BE2C (cell line): Measurements from ENCODE around the gene RAD18.

Source experiments
- DNase-seq: peaks from one replicate; pipeline ENCODE4 v3.0.0-alpha.2; 2020
- H3K27me3 ChIP-seq: fragments of 250-450 bp; sonication (Bioruptor Pico); 2 replicates; pipeline ENCODE4 v1.5.1; 2020; ENCODE audit warnings: mild to moderate bottlenecking
- H3K36me3 ChIP-seq: fragments of 250-450 bp; sonication (Bioruptor Pico); 2 replicates; pipeline ENCODE4 v1.5.1; 2020; ENCODE audit warnings: mild to moderate bottlenecking
- H3K4me1 ChIP-seq: fragments of 250-450 bp; sonication (Bioruptor Pico); 2 replicates; pipeline ENCODE4 v1.5.1; 2020
- H3K4me3 ChIP-seq: 2 replicates; pipeline ENCODE4 v1.5.1; 2011; ENCODE audit warnings: low read depth, low read length
- H3K9me3 ChIP-seq: fragments of 250-450 bp; sonication (Bioruptor Pico); 2 replicates; pipeline ENCODE4 v1.5.1; 2020
- TF ChIP-seq, protein P1 (sequence below): IDR thresholded peaks from 2 replicates; pipeline ENCODE4 v1.5.1; 2012; ENCODE audit warnings: mild to moderate bottlenecking, low read depth, low read length

Gene RAD18

DNA sequence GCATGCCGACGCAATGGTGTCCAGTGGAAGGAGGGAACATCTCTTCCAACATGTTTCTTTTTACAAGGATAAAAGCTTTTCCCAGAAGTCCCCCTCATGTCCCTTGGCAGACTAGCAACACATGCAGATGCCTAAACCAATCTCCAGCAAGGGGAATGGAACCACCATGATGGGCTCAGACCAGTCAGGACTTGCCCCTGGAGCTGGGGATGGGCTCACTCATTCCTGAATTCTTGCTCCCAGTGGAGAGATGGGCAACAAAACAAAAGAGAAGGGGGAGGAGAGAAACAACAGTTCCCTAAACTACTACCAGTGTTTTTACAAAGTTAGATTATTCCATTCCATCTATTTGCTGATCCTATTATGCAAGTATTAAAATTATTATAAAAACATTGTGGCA lies 117.1 kb downstream of the RAD18 start:
- H3K27me3 ChIP-seq: no peaks in the 10 kb centered on the region
- H3K4me3 ChIP-seq: no peak overlapping the region
- DNase-seq: no peak
- H3K36me3 ChIP-seq: no peaks in the 10 kb centered on the region
- TF ChIP-seq, protein P1, sequence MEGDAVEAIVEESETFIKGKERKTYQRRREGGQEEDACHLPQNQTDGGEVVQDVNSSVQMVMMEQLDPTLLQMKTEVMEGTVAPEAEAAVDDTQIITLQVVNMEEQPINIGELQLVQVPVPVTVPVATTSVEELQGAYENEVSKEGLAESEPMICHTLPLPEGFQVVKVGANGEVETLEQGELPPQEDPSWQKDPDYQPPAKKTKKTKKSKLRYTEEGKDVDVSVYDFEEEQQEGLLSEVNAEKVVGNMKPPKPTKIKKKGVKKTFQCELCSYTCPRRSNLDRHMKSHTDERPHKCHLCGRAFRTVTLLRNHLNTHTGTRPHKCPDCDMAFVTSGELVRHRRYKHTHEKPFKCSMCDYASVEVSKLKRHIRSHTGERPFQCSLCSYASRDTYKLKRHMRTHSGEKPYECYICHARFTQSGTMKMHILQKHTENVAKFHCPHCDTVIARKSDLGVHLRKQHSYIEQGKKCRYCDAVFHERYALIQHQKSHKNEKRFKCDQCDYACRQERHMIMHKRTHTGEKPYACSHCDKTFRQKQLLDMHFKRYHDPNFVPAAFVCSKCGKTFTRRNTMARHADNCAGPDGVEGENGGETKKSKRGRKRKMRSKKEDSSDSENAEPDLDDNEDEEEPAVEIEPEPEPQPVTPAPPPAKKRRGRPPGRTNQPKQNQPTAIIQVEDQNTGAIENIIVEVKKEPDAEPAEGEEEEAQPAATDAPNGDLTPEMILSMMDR: no peak
- no peaks in the 10 kb centered on the region for H3K9me3 ChIP-seq
- no peaks in the 10 kb centered on the region for H3K4me1 ChIP-seq

DNA sequence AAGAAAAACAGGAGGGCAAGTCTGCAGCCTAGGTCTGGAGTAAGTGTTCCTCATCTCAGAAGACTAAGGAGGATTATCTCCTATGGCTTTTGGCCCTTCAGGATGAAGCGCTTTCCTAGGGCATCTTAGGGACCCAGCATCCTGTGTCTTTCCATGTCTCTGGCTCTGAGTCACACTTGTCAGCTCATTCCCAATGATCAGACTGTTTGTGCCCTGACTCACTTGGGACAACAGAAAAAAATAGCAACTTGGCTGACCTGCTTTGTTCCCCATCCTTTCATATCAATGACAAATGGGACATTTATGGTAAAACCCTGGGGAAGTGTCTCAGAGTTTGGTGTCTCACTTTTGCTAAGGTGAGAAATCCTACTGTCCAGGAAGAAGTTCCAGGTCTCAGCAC lies 117.6 kb downstream of the RAD18 start:
- H3K36me3 ChIP-seq: no peaks in the 10 kb centered on the region
- H3K27me3 ChIP-seq: no peaks in the 10 kb centered on the region
- TF ChIP-seq, protein P1: no peak
- no peak overlapping the region for H3K4me3 ChIP-seq
- no peak for DNase-seq
- no peaks in the 10 kb centered on the region for H3K9me3 ChIP-seq
- H3K4me1 ChIP-seq: no peaks in the 10 kb centered on the region

DNA sequence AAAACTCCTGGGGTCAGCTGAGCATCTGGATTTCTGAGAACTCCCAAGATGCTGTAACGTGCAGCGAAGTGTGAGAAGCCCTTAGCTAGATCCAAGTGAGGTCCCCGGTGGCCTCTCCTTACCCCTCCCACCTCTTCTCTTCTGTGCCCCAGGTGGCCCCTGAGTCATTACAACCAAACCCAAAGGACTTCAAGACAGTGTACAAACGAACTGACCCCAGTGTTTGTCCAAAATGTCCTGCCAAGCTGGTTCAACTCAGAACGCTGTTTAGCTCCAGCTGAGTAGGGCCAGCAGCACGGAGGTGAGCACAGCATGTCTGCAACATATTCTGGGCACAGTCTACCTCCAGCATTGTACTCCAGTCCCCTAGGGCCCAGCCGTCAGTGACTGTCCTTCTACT lies 119.9 kb downstream of the RAD18 start:
- no peaks in the 10 kb centered on the region for H3K36me3 ChIP-seq
- no peaks in the 10 kb centered on the region for H3K4me1 ChIP-seq
- TF ChIP-seq, protein P1: no peak
- no peaks in the 10 kb centered on the region for H3K9me3 ChIP-seq
- H3K4me3 ChIP-seq: no peak overlapping the region
- H3K27me3 ChIP-seq: no peaks in the 10 kb centered on the region
- no peak for DNase-seq

DNA sequence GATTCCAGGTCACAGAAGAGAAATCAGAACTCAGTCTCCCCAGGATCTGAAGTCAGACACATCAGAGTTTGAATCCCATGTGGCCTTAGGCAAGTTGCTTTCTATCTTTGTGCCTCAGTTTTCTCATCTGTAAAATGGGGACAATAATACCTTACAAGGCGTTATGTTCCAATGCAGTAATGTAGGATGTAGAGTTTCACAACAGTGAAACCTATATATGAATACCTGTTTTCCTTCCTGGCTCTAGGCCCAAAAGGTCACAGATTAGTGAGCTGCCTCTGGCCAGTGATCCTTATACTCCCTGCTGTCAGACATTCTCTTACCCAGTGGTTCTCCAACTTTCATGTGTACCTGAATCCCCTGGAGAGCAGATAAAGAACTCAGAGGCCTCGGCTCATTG lies 121.0 kb downstream of the RAD18 start:
- TF ChIP-seq, protein P1: no peak
- Histone ChIP-seq H3K27me3 (no peaks in the 10 kb centered on the region), H3K4me3 (no peak overlapping the region), H3K4me1 (no peaks in the 10 kb centered on the region), H3K36me3 (no peaks in the 10 kb centered on the region), H3K9me3 (no peaks in the 10 kb centered on the region)
- DNase-seq: no peak

DNA sequence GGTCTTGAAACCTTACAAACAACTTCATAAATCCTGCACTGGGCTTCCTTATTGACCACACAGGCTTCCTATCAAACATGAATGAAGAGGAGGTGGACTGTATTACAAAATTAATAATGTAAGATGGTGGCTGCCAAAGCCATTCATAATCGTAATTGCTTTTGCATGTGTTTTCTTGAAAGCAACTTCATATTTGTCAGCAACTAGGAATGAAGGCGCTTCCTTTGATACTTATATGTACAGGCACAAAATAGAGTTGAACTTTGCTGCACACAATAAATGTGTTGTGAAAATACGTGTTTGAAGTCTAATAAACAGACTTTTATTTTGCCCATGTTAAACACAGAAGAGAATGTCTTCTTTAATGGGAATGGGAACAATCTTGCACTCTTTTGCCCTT lies 121.8 kb downstream of the RAD18 start:
- TF ChIP-seq, protein P1: no peak
- no peaks in the 10 kb centered on the region for H3K36me3 ChIP-seq
- no peak overlapping the region for H3K4me3 ChIP-seq
- no peaks in the 10 kb centered on the region for H3K4me1 ChIP-seq
- H3K27me3 ChIP-seq: no peaks in the 10 kb centered on the region
- H3K9me3 ChIP-seq: no peaks in the 10 kb centered on the region
- no peak for DNase-seq

DNA sequence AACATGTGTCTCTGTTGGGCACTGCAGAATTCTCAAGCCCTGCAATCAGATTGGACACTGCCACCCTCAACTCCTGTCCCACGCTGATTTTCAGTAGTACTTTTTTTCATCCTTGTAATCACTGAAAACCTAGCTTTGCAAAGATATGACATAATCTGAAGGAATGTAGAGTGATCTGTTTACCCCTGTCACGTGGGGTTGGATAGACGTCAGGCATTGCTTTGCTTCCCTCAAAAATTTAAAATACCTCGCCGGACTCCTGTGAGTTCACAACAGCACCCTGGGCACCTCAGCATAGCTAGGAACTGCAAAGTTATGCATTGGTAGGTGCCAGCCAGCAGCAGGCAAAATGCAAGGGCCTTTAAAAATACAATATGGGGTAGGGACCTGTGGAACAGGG lies 122.7 kb downstream of the RAD18 start:
- Histone ChIP-seq H3K36me3 (no peaks in the 10 kb centered on the region), H3K4me3 (no peak overlapping the region), H3K9me3 (no peaks in the 10 kb centered on the region), H3K4me1 (no peaks in the 10 kb centered on the region), H3K27me3 (no peaks in the 10 kb centered on the region)
- TF ChIP-seq, protein P1: no peak
- DNase-seq: no peak
